ENCODE measurements around the gene AGFG1. TPM values are rescaled to one million over a fixed set of nuclear protein-coding genes. Genes with fewer than 3 reads are reported as not detected.
A peak's percentile ranks its signal among the peaks of the same experiment; 100 is the strongest.
"Not testable (repeated sequence)": the region's sequence is repeated elsewhere in the genome, so short reads cannot be mapped to it uniquely, and the experiment has no call there.

Gene AGFG1
- total RNA-seq, 1 experiment from 2014 or later = 38.0 TPM

DNA sequence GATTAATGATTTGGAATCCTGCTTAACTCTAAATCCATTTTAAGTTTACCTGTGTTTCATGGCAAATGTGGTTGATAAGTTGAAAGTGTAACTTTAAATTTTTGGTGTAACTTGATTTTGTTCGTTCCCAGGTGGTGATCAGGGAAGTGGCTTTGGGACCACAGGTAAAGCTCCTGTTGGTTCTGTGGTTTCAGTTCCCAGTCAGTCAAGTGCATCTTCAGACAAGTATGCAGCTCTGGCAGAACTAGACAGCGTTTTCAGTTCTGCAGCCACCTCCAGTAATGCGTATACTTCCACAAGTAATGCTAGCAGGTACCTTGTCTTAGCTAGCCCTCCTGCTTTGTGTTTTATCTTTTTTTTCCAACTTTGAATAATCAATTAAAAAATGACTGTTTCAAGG lies 62.8 kb downstream of the AGFG1 start:
- DNase-seq (ENCODE audit: low spot score) = no peak

DNA sequence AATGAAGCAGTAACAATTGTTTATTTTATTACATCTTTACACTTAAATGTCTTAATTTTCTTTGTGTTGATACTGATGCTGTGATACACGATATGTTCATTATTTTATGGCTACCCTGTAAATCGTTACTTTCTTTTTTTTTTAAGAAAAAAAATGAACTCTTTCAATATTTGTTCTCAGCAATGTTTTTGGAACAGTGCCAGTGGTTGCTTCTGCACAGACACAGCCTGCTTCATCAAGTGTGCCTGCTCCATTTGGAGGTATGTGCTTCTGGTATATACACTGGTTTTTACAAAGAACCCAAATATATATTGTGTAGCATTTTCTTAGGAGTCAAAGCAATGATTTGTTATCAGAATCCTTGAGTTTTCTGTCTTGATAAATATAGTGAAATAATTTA lies 64.5 kb downstream of the AGFG1 start:
- no peak for DNase-seq (ENCODE audit: low spot score)

DNA sequence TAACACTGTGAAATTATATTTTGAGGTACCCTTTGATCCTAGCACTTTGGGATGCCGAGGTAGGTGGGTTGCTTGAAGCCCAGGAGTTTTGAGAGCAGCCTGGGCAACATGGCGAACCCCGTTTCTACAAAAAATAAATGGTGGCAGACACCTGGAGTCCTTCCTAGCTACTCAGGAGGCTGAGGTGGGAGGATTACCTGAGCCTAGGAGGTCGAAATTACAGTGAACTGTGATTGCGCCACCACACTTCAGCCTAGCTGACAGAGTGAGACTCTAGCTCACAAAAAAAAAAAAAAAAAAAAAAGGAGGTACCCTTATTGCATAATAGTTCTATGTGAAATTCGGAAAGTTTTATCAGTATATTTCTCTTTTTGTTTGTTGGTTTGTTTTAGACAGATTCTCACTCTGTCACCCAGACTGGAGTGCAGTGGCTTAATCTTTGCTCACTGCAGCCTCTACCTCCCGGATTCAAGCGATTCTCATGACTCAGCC lies 67.6 kb downstream of the AGFG1 start:
- no peak for DNase-seq (ENCODE audit: low spot score)

DNA sequence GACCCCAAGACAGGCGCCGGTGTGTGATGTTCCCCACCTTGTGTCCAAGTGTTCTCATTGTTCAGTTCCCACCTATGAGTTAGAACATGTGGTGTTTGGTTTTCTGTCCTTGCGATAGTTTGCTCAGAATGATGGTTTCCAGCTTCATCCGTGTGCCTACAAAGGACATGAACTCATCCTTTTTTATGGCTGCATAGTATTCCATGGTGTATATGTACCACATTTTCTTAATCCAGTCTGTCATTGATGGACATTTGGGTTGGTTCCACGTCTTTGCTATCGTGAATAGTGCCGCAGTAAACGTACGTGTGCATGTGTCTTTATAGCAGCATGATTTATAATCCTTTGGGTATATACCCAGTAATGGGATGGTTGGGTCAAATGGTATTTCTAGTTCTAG lies 68.4 kb downstream of the AGFG1 start:
- DNase-seq (ENCODE audit: low spot score) = not testable (repeated sequence)

DNA sequence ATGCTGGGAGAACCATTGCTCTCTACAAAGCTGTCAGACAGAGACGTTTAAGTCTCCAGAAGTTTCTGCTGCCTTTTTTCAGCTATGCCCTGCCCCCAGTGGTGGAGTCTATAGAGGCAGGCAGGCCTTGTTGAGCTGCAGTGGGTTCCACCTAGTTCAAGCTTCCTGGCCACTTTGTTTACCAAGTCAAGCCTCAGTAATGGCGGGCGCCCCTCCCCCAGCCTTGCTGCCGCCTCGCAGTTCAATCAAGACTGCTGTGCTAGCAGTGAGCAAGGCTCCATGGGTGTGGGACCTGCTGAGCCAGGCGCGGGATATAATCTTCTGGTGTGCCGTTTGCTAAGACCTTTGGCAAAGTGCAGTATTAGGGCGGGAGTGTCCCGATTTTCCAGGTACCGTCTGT lies 74.0 kb downstream of the AGFG1 start:
- DNase-seq (ENCODE audit: low spot score) = no peak

DNA sequence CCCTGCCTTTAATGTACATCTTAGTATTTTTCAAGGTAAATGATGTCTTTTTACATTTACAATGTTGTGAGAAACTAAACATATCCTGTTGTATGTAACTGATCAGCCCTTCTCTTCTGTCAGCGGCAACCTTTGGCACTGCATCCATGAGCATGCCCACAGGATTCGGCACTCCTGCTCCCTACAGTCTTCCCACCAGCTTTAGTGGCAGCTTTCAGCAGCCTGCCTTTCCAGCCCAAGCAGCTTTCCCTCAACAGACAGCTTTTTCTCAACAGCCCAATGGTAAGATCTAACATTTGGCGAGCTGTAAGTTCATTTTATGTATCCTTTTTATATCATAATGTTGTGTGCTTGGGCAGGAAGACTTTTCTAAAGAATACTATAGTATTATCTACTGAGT lies 79.9 kb downstream of the AGFG1 start:
- no peak for DNase-seq (ENCODE audit: low spot score)

DNA sequence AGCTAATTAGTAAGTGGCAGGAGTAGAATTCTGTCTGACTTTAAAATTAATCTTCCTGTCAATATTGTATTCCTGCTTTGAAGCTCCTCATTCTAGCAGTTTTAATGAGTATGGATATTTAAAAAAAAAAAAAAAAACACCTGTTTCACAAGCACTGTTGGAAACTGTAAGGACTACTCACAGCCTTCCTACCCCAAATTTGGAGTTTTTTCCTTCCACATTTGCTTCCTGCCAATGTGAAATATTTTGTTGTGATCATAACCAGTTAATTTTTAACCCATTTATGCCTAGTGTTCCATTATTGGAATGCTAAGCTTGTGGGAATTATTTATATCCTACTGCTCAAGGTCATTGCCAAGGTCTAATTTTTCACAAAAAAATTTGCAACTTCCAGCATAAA lies 90.6 kb downstream of the AGFG1 start:
- DNase-seq (ENCODE audit: low spot score) = no peak

DNA sequence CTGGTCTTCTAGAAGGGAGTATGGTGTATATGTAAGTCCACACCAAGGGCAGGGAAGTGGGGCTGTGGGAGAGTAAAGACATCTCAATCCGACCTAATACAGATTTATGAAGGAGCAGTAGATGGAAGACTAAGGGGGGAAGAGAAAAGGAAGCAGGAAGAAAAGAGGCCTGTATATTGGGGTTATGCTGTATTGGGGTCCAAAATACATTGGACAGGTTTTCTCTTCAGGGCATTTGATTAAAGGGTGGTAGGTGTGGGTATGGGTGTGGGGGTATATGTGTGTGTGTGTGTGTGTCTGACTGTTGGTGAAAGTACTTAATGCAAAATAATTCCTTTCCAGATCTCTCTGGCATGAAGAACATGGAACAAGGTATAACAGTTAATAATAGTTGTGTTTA lies 93.1 kb downstream of the AGFG1 start:
- no peak for DNase-seq (ENCODE audit: low spot score)

DNA sequence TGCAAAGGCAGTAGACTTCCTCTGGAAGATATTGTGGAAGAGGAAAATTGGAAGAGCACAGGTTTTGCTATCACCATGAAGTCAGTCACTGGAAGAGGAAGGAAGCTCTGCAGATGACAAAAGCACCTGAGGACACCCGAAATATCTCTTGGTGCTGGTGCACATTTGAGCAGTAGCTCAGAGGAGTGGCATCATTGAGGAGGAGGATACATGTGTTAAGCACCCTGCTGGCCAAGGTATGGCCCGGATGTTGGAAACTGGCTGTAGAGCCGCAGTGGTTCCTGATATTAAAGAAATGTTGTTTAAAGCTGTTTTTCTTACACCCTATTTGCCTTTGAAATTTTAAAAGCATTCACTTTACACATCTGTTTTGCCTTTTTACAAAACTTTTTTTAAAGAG lies 94.1 kb downstream of the AGFG1 start:
- no peak for DNase-seq (ENCODE audit: low spot score)

DNA sequence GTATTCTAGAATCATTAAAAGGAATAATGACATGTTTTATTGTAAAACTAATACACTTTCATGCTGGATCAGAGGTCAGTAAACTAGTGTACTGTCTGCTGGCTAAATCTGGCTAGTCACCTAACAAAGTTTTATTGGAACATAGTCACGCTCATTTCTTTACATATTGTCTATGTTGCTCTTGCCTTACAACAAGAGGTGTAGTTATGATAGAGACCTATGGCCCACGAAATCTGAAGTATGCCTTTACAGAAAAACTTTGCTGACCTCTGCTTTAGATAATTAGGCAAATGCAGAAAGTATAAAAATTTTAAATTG lies 96.9 kb downstream of the AGFG1 start:
- no peak for DNase-seq (ENCODE audit: low spot score)

DNA sequence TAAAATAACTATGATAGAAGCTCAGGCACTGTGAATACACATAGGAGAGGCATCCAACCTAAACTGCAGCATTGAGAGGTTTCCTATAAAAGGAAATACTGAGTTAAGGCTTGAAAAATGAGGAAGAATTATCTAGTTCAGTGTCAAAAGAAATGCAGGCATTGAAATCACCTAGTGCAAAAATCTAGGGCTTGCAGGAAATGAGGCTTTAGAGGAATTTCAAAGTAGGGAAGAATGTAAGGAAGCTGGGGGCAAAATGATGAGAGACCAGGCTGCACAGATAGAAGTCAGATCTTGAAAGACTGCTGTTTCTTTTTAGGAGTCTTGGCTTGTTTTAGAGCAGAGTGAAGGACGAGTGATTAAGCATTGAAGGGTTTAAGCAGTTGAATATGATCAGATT lies 98.7 kb downstream of the AGFG1 start:
- DNase-seq (ENCODE audit: low spot score) = no peak

DNA sequence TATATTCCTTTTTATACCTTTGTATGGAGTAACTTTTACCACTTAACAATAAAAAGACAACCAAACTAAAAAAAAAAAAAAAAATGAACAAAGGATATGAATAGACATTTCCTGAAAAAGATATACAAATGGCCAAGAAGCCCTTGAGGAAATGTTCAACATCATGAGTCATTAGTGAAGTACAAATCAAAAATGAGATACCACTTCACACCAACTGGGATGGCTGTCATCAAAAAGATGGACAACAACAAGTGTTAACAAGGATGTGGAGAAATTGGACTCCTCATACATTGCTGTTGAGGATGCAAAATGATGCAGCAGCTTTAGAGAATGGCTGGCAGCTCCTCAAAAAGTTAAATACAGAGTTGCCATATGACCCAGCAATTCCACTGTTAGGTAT lies 104.2 kb downstream of the AGFG1 start:
- no peak for DNase-seq (ENCODE audit: low spot score)

DNA sequence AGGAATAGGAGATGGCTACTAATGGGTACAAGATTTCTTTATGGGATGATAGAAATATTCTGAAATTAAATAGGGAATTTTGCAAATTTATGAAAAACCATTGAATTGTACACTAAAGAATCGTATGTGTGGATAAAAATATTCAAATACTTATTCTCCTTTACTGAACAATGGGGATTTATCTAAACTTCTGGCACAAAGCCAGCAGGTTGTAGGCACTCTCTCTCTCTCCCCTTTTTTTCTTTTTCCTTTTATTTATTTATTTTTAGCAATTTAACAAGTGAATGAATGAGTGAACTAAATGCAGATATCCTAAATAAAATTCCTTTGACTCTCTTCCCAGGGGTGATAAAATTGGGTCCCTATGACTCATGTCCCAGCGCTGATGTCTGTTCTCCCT lies 104.9 kb downstream of the AGFG1 start:
- DNase-seq (ENCODE audit: low spot score) = no peak

DNA sequence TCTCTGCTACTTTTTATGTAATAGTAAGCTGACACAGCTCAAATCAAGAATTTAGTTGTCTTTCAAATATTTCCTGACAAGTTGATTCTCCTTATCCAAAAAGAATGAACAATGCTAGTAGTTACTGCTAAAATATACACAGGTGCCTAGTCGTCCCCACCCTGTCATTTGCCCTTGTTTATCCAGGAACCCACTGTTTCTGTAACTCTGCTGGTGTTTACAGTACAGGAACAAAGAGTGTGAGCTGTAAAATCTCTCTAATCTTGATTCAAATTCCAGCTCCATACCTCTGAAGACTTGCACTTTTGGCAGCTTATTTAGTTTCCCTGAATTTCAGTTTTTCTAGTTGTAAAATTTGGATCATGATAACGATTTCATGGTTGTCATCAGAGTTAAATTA lies 105.6 kb downstream of the AGFG1 start:
- DNase-seq (ENCODE audit: low spot score) = no peak

DNA sequence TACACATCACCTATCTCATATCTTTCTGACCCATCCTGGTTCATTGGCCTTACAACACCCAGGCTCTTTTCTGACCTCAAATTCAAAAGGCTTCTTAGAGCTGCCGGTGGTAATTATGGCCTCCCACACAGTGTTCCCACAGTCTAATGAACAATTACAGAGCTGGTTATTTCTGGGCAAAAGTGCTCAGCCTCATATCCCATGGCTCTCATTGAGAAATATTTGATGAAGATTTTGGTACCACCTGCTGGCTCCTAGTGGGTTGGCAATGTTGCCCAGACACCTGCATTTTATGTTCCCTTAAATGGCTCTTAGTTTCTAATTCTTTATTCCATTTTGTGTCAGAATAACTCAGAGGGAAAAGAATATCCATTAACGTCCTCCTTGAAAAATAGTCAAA lies 106.7 kb downstream of the AGFG1 start:
- peak; percentile 30 for DNase-seq (ENCODE audit: low spot score)

DNA sequence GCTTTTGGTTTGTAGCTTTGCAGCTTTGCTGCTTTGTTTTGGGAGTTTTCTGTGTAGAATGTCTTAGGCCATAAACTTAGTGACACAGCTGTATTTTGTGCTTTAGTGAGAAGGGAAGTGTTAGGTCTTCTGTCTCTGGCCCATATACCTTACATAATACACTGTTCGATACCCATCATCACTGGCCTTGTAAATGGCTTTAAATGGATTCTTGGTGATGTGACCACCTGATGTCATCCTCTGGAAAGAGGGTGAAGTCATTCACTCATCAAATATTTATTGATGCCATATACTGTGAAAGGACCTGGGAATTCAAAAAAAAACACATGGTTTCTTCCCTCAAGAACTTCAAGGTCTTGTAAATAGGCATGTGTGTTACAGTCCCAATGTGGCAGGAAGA lies 107.8 kb downstream of the AGFG1 start:
- no peak for DNase-seq (ENCODE audit: low spot score)

DNA sequence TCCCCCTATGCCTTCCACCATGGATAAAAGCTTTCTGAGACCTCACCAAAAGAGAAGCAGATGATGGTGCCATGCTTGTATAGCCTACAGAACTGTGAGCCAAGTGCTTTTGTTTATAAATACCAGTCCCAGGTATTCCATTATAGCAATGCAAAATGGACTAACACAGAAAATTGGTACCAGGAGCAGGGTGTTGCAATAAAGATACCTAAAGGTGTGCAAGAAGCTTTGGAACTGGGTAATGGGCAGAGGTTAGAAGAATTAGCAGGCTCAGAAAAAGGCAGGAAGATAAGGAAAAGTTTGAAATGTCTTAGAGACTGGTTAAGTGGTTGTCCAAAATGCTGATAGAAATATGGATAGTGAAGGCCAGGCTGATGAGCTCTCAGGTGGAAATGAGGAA lies 110.4 kb downstream of the AGFG1 start:
- DNase-seq (ENCODE audit: low spot score) = no peak

DNA sequence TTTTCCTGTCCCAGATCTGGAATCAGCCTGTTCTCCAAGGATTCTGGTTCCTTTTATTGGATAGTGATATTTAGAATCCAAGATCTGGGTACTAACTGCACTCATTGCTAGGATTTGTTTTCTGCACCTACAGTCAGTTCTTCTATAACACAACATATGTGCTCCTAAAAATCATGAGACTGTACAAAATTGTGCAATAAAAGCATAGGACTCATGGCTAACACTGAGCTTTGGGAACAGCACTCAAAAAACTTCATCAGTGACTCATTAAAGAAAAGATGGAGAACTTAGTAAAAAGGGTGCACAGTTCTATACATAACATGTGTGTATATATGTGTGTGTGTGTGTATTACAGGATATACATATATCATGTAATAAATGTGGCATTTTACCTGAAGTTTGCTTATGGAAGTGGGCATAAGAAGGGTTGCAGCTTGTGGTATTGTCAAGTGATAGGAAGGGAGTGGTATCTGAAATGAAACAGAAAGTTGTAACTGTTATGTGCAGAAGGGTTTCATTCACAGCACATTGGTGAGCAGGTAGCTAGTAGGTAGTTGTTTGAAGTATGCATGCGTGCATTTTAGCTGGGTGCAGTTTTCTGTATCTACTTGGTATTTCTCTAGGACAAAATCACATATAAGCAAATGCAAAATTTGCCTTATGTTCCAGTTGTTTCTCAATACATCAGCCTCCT lies 120.9 kb downstream of the AGFG1 start:
- no peak for DNase-seq (ENCODE audit: low spot score)

DNA sequence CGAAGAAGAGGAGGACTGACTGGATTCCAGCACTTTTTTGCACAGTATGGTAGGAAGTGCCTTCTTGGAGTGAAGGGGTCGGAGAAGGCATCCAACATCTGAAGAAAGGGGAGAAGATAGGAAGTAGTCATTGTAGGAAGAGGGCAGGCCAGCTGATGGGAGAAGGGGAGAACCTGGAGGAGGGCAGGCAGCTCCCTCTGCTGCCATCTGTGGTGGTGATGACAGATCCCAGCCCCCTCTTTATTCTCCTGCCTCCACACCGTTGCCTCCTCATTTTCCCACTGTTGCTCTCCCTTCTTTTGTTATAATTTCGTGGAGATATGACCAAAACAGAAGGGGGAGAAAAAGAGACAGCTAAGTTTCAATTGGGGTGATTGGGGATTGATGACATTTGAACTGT lies 123.8 kb downstream of the AGFG1 start:
- DNase-seq (ENCODE audit: low spot score) = no peak

DNA sequence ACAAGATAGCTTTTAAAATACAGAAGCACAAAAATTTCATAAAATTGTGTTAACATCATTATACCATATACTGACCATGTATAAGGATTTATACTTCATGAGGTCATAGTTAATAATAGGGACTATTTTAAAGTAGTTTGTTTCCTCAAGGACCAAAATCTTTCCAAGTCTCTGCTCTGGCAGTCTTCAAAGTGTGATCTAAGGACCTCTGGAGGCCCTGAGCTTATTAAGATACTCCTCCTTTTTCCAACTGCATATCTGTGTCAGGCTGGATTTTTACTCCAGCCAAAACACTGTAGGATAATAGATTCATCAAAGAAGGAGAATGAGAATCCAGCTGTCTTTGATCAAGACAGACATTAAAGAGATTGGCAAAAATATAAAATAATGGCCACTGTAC lies 125.1 kb downstream of the AGFG1 start:
- DNase-seq (ENCODE audit: low spot score) = no peak

DNA sequence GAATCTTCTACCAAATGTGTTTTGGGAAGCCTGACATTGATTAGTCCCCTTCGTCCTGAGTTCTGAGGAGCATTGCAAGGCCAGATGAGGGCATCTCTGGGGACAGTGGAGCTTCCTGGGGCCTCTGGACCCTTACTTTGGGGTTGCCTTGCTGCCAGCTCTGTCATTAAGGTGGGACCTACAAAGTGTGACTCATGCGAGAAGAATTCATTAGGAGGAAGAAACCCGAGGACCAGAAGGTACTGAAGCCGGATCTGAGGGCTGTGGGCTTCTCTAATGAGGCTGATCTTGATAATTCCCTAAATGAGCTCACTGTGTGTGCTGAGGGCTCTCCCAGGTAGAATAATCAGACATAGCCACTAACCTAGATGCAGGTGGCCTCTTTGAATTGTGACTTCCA lies 126.0 kb downstream of the AGFG1 start:
- DNase-seq (ENCODE audit: low spot score) = no peak

DNA sequence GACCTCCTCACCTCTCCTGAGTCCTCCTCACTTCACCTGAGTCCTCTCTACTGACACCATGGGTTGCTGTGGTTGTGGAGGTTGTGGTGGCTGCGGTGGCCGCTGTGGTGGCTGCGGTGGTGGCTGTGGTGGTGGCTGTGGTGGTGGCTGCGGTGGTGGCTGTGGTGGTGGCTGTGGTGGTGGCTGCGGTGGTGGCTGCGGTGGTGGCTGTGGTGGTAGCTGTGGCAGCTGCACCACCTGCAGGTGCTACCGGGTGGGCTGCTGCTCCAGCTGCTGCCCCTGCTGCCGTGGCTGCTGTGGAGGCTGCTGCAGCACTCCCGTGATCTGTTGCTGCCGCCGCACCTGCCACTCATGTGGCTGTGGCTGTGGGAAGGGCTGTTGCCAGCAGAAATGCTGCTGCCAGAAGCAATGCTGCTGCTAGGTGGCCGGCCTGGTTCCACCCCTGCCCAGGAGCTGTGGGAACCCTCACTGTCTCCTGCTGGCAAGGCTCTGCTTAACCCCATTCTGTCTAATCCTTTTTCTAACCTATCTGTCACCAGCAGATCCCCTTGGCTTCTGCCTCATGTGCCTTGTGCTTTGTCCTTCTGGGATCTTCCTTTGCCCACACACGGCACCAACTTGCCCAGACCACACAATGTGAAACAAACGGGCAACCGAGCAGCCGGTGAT lies 127.0 kb downstream of the AGFG1 start, which contains the start of gene SCYGR2:
TSS of gene SCYGR2 (plus strand) at position 59 of the 669 bp plus-strand sequence. CDS start at position 59, 0 bp downstream.
- not testable (repeated sequence) for DNase-seq (ENCODE audit: low spot score)

DNA sequence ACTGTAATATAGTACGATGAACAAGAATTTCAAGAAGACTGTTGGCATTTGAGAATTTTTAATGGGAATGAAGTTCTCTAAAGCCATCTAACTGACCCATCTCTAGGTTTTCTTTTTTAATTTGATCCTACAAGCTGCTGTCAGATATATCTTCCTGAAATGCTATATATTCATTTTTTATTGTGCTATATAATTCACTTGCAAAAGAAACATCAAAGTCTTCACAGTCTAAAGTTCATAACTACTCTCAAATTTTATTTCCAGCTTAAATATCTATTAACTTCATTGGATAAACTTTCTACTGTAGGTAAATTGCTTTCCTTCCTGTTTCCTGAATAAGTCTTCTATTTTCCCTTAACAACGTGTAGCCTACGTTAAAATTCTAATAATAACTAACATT lies 130.4 kb downstream of the AGFG1 start:
- no peak for DNase-seq (ENCODE audit: low spot score)

DNA sequence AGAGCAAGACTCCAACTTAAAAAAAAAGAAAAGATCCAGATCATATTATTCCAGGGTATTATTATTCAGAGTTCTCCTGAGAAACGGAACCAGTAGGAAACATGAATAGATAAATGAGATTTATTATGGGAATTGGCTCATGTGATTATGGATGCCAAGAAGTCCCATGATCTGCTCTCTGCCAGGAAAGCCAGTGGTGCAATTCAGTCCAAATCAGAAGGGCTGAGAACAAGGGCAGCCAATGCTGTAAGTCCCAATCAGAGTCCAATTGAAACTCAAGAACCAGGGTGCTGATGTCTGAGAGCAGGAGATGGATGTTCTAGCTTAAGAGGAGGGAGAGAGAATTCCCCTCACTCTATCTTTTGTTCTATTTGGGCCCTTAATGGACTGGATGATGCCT lies 134.5 kb downstream of the AGFG1 start:
- no peak for DNase-seq (ENCODE audit: low spot score)

Measured in HT-29 (cell line).